Mesothelial cell of epicardium (in vitro differentiated cells): ENCODE results near the gene PDE2A. TPM values are rescaled to one million over a fixed set of nuclear protein-coding genes. Genes with fewer than 3 reads are reported as not detected.

Experiments
- DNase-seq, 2 experiments: peaks; one replicate each; pipeline ENCODE4 v3.0.0; 2021; ENCODE audit warnings: low spot score in 2 of 2; ENCODE audit not compliant: unreplicated experiment in 2 of 2
- H3K27ac Mint-ChIP-seq: 2 replicates; pipeline ENCODE4 v1.8.0; 2021; ENCODE audit warnings: mixed read lengths
- H3K27me3 Mint-ChIP-seq: 2 replicates; pipeline ENCODE4 v1.8.0; 2021; ENCODE audit warnings: low read depth, mixed read lengths
- H3K36me3 Mint-ChIP-seq: 2 replicates; pipeline ENCODE4 v1.8.0; 2021; ENCODE audit warnings: mixed read lengths
- H3K4me1 Mint-ChIP-seq: 2 replicates; pipeline ENCODE4 v1.8.0; 2021; ENCODE audit warnings: mixed read lengths
- H3K4me3 Mint-ChIP-seq: 2 replicates; pipeline ENCODE4 v1.8.0; 2021; ENCODE audit warnings: mild to moderate bottlenecking, moderate library complexity, mixed read lengths
- H3K9me3 Mint-ChIP-seq: 2 replicates; pipeline ENCODE4 v1.8.0; 2021; ENCODE audit warnings: mixed read lengths
- total RNA-seq: library from RNA; stranded (reverse); gene quantifications from 3 replicates; pipeline ENCODE4 v1.2.1, GENCODE V29; 2021
- TF ChIP-seq, protein P1 (sequence below): fragments of 200-600 bp; sonication (generic); IDR thresholded peaks from one replicate; pipeline ENCODE4 v1.5.0; 2021; ENCODE audit warnings: antibody characterized with exemption; ENCODE audit not compliant: unreplicated experiment

PDE2A gene
- total RNA-seq, 1 donor from 2014 or later, result 1.1 TPM

DNA sequence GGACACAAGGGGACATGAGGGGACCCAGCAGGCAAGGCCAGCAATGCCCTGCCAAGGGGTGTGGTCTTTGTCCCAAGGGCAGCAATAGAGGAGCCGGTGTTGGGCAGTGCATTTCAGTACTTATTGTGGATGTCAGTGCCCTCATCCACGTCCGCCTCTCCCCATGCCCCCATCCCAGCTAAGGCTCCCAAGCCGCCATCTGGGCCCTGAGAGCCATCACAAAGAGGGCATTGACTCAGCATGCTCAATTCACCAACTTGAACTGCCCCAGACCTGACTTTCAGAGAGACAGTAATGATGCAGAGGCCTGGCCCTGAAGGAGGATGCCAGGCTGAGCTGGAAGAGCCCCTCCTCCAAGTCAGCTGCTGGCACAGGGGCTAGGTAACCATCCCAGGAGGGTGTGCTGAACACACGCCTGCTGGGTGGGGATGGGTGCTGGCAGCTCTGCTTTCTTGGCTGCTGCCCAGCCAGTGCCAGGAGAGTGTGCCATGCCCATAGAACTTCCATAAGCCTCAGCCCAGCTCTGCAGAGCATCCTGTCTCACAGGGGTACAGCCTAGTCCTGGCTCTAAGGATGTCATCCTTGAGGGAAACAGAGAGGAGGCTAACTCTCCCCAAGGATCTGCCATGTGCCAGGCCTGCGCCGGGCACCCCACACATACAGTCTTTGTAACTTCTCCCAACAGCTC is 46.5 kb downstream of the PDE2A start:
- Mint-ChIP-seq H3K27me3 (peaks cover 23% of the 10 kb centered on the region), H3K36me3 (no peaks in the 10 kb centered on the region)
- TF ChIP-seq, protein P1, sequence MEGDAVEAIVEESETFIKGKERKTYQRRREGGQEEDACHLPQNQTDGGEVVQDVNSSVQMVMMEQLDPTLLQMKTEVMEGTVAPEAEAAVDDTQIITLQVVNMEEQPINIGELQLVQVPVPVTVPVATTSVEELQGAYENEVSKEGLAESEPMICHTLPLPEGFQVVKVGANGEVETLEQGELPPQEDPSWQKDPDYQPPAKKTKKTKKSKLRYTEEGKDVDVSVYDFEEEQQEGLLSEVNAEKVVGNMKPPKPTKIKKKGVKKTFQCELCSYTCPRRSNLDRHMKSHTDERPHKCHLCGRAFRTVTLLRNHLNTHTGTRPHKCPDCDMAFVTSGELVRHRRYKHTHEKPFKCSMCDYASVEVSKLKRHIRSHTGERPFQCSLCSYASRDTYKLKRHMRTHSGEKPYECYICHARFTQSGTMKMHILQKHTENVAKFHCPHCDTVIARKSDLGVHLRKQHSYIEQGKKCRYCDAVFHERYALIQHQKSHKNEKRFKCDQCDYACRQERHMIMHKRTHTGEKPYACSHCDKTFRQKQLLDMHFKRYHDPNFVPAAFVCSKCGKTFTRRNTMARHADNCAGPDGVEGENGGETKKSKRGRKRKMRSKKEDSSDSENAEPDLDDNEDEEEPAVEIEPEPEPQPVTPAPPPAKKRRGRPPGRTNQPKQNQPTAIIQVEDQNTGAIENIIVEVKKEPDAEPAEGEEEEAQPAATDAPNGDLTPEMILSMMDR, result no peak

DNA sequence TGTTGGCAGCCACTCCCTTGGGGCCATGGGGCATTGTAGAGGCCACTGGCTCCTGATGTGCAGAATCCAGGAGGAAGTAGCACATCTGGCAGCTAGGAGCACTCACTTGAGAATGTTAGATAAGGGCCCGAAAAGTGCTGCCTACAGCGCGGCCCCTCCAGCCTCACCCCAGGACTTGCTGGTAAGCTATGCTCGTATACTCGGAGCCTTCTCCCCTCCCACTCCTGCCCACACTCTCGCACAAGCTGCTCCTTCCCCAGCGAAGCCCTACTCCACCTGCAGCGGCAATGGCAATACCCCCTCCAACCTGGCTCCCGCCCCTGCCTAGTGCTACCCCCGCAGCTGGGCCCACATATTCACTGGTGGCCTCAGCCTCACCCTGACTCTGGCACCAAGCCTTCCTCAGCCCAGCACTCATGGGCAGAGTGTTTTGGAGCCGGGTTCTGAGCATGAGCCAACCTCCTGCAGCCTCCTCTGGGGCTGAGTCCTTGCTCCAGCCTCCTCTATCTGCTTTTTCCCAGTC is 47.7 kb downstream of the PDE2A start:
- Mint-ChIP-seq H3K36me3 (no peaks in the 10 kb centered on the region), H3K4me1 (peaks cover 7% of the 10 kb centered on the region), H3K27me3 (peaks cover 35% of the 10 kb centered on the region), H3K27ac (no peak overlapping the region), H3K4me3 (no peak overlapping the region), H3K9me3 (peaks cover 6% of the 10 kb centered on the region)
- TF ChIP-seq, protein P1, result no peak
- no peak for DNase-seq

More for the DNA sequence above, 46.5 kb downstream of the PDE2A start:
- H3K27ac Mint-ChIP-seq, result no peak overlapping the region
- no peaks in the 10 kb centered on the region for H3K9me3 Mint-ChIP-seq
- H3K4me1 Mint-ChIP-seq, result peaks cover 7% of the 10 kb centered on the region
- no peak overlapping the region for H3K4me3 Mint-ChIP-seq
- no peak for DNase-seq

DNA sequence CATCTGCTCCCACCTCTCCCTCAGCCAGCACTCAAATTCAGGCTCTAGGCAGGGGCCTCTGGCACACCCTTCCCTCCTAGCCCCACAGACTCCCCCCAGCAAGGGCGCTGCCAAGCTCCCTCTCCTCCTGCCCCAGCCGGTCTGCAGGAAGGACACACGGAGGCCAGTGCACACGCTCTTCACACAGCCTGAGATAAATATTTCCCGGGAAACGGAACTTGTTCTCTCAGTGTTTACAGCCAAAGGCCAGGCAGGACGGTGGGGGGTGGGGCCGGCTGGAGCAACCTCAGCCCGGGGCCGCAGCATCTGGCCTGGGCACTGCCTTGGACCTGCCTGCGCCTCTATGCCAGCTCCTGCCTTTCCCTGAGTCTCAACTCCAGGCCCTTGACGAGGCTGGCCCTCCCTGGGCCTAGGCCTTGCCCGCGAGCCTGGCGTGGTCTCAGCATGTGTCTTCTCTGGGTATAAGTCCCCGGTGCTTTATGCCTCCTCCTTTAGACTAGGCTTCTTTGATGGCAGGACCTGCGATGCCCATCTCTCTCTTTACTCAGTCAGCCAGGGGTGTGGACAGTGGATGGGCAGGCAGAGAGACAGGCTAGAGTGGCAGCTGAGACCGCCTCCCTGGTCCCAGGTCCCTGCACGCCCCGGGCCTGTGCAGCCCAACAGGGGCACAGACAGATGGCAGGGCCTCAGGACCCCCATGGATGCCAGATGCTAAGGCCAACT is 48.4 kb downstream of the PDE2A start:
- no peak for DNase-seq
- no peak overlapping the region for H3K4me3 Mint-ChIP-seq
- peaks cover 6% of the 10 kb centered on the region for H3K9me3 Mint-ChIP-seq
- no peak overlapping the region for H3K27ac Mint-ChIP-seq
- peaks cover 7% of the 10 kb centered on the region for H3K4me1 Mint-ChIP-seq
- TF ChIP-seq, protein P1, result no peak
- H3K27me3 Mint-ChIP-seq, result peaks cover 36% of the 10 kb centered on the region
- H3K36me3 Mint-ChIP-seq, result no peaks in the 10 kb centered on the region

DNA sequence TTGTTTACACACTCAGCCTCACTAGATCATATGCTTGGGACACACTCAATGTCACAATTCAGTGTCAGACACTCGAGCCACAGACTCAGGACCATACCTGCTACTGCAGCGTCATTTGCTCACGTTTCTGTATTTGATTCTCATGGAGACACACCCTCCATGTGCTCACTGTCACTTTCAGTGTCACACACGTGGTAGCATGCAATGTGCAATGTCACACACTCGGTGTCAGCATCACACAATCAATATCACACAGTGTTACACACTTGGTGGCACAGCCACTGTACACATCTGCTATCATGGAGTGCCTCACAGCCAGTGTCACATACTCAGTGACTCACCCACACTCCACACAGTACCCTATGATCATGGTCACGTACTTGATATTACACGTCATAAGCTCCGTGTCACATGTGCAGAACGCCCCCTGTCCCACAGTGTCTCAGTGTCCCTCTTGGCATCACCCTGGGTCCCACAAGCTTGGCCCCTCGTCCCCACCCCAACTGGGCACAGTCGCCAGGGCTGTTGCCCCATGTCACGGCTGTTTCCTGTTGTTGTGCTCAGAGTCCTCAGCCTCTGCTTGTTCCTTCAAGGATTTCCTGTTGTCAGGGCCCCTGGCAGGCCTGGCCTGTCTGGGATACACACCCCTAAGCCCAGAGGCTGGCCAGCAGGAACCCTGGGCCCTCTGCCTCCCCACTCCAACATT is 49.6 kb downstream of the PDE2A start:
- Mint-ChIP-seq H3K27ac (no peak overlapping the region), H3K9me3 (peaks cover 6% of the 10 kb centered on the region), H3K27me3 (peaks cover 28% of the 10 kb centered on the region), H3K36me3 (no peaks in the 10 kb centered on the region), H3K4me3 (no peak overlapping the region), H3K4me1 (peaks cover 7% of the 10 kb centered on the region)
- DNase-seq, result no peak
- TF ChIP-seq, protein P1, result no peak

DNA sequence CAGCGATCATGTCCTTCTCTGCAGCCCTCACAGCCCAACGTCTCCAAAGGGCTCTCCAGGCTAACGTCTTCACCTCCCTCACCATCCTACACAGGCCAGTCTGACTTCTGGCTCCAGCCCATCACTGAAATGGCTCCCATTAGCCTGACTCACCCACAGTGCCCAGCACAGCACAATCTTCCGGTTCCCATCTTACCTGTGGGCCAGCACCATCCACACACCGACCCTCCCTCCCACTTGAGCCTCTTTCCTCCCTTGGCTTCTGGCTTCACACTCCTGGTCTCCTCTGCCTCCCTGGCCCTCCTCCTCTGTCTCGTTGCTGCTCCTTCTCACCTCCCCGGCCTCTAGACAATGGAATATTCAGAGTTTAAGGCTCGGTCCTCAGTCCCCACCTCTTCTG is 51.2 kb downstream of the PDE2A start:
- Mint-ChIP-seq H3K36me3 (no peaks in the 10 kb centered on the region), H3K27me3 (peaks cover 39% of the 10 kb centered on the region), H3K4me1 (peaks cover 15% of the 10 kb centered on the region), H3K4me3 (no peak overlapping the region), H3K9me3 (peaks cover 6% of the 10 kb centered on the region), H3K27ac (no peak overlapping the region)
- TF ChIP-seq, protein P1, result no peak
- DNase-seq, result no peak
